GM18519 (cell line): ENCODE results near the gene FABP3.

Experiments
- ATAC-seq: cut with Tn5 transposase; IDR thresholded peaks from one replicate; pipeline ENCODE4 v1.9.1; 2021; ENCODE audit warnings: mild to moderate bottlenecking, moderate library complexity; ENCODE audit not compliant: unreplicated experiment, low FRiP score

The FABP3 gene

GRCh38 chr1:31373056-31373896 lies at the start of gene FABP3:
FABP3 (minus strand) TSS chr1:31373076; CDS start chr1:31373014, 62 bp downstream.
- ATAC-seq, result no peak

- no peak for ATAC-seq
Measured at GRCh38 chr1:31421371-31422040, 48.6 kb upstream of the FABP3 start.

GRCh38 chr1:31420716-31421115 lies 47.8 kb upstream of the FABP3 start:
- ATAC-seq, result no peak

GRCh38 chr1:31418626-31419323 lies 45.9 kb upstream of the FABP3 start:
- ATAC-seq, result no peak

GRCh38 chr1:31417148-31417547 lies 44.3 kb upstream of the FABP3 start:
- no peak for ATAC-seq

GRCh38 chr1:31416101-31416736 lies 43.3 kb upstream of the FABP3 start:
- ATAC-seq, result no peak

- no peak for ATAC-seq
Measured at GRCh38 chr1:31415658-31416057, 42.8 kb upstream of the FABP3 start.

GRCh38 chr1:31414980-31415370 lies 42.1 kb upstream of the FABP3 start:
- ATAC-seq, result no peak

GRCh38 chr1:31413405-31414001 lies 40.6 kb upstream of the FABP3 start:
- ATAC-seq, result no peak

GRCh38 chr1:31412732-31413404 lies 40.0 kb upstream of the FABP3 start, which contains the start of gene SERINC2:
SERINC2 (plus strand) TSS chr1:31413213; CDS start chr1:31413266, 53 bp downstream.
- ATAC-seq, result no peak

GRCh38 chr1:31412205-31412604 lies 39.3 kb upstream of the FABP3 start:
- ATAC-seq, result no peak

GRCh38 chr1:31410871-31411270 lies 38.0 kb upstream of the FABP3 start:
- ATAC-seq, result no peak

GRCh38 chr1:31409946-31410858 lies 37.3 kb upstream of the FABP3 start:
- no peak for ATAC-seq

- ATAC-seq, result no peak
Measured at GRCh38 chr1:31408788-31409318, 36.0 kb upstream of the FABP3 start.

- no peak for ATAC-seq
Measured at GRCh38 chr1:31407029-31407626, 34.3 kb upstream of the FABP3 start.

- no peak for ATAC-seq
Measured at GRCh38 chr1:31405578-31406245, 32.8 kb upstream of the FABP3 start.

- ATAC-seq, result no peak
Measured at GRCh38 chr1:31401241-31401640, 28.4 kb upstream of the FABP3 start.

GRCh38 chr1:31400393-31400792 lies 27.5 kb upstream of the FABP3 start:
- ATAC-seq, result no peak
